ENCODE results near the gene SLC2A5.
A peak's percentile ranks its signal among the peaks of the same experiment; 100 is the strongest.
"Not testable (repeated sequence)": the region's sequence is repeated elsewhere in the genome, so short reads cannot be mapped to it uniquely, and the experiment has no call there.

The SLC2A5 gene

DNA sequence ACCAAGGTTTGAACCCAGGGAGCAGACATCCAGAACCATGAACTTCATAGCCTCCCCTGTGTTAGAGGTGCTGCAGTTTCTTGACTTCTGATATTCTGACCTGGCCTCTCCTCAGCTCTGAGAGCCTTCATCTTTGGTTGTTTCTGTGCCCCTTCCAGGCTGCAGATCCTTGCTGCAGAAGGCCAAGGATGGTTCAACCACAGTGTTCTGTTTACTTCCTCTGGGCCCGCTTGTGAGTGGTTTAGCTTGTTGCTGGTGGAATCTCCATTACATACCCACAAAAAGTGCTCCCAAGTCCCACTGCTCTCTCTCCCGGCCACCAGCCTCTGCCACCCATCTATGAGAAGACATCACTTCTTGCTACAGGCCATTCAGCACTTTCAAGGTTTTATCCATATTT is 34.2 kb downstream of the SLC2A5 start:
- no peak for DNase-seq

- no peak for DNase-seq
Observed at GRCh38 chr1:9033363-9033762, 36.1 kb downstream of the SLC2A5 start.

DNA sequence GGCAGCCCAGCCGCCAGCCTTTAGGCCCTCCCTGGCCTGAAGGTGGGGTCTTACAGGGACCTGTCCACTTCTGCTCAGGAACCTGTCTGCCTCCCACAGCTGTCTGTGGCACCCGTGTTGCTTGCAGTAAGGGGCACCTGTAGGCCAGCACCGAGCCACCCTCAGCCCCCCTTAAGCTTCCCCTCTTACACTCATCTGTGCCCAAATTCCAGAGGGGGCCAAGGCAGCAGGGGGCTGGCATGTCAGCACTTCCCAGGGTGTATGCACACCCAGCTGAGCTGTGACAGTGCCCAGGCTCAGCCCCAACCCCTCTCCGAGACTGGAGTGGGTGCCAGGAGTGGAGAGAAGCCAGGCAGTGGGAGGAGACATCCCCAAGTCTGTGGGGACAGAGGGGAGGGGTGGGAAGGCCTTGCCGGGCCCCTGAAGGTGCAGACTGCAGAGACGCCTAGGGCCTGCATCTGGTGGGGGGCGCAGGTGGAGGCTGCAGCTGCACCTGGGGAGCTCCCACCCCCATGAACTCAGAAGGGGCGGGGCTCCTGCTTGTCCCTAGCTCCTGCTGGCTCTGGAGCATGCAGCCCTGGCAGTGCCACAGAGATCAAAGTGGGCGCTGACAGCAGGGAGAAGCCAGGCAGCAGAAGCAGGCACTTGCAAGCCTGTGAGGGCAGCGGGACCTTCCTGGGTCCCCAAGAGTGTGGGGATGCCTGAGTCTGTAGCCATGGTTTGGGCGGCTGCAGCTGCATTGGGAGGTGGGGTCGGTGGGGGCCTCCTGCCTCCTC is 37.8 kb downstream of the SLC2A5 start:
- DNase-seq, result no peak

GRCh38 chr1:9031077-9031476 is 38.4 kb downstream of the SLC2A5 start:
- not testable (repeated sequence) for DNase-seq

DNA sequence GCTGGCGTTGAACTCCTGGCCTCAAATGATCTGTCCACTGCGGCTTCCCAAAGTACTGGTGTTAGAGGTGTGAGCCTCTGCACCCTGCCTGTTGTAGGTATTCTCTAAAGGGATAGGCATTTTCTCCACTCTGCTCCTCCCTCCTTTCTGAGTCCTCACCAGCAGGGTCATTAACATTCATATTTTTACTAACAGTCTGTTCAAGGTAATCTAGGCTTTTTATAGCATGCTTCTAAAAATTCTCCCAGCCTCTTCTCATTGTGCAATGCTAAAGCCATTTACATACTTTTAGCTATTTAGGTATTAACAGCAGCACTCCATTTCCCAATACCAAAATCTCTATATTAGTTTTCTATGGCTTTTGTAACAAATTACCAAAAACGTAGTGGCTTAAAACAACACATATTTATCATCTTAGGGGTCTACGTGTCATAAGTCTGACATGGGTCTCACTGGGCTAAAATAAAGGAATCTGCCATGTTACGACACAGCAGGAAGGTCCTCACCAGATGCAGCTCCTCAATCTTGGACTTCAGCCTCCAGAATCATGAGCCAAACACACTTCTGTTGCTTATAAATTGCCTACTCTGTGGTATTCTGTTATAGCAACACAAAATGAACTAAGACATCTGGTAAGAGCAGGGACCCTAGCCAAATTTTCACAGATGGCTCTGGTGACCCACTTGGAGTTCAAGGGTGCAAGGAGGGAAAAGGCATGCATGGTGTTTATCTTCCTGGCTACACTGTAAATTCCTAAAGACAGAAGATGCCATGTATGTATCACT is 40.3 kb downstream of the SLC2A5 start:
- no peak for DNase-seq

DNA sequence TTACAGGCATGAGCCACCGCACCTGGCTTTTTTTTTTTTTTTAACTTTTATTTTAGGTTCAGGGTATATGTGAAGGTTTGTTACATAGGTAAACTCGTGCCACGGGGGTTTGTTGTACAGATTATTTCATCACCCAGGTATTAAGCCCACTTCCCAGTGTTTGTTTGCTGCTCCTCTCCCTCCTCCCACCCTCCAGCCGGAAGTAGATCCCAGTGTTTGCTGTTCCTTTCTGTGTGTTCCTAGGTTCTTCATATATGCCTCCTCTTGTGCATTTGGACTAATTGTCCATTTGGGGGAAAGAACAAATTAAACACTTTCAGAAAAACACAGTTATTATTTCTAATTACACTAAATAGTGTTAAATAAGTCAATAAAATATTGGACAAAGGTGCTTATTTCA is 42.1 kb downstream of the SLC2A5 start:
- DNase-seq, result no peak

DNA sequence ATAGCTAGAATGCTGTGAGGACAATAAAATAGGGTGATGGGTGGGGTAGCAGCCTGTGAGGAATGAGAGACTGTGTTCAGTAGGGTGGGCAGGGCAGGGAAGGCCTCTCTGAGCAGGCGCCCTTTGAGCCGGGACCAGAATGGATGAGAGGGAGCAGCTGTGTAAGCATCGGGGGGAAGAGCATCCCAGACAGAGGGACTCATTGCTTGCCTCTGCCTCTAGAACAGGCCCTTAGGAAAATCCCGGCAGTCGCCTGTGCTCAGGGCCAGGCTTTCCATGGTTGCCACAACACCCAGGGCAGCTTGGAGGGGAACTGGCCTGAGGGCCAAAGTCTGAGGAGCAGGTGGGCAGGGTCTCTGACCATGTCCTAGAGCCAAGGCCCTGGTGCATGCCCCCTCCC is 44.0 kb downstream of the SLC2A5 start:
- no peak for DNase-seq

GRCh38 chr1:9024837-9025236 is 44.6 kb downstream of the SLC2A5 start:
- no peak for DNase-seq

GRCh38 chr1:9022773-9023172 is 46.7 kb downstream of the SLC2A5 start:
- no peak for DNase-seq

DNA sequence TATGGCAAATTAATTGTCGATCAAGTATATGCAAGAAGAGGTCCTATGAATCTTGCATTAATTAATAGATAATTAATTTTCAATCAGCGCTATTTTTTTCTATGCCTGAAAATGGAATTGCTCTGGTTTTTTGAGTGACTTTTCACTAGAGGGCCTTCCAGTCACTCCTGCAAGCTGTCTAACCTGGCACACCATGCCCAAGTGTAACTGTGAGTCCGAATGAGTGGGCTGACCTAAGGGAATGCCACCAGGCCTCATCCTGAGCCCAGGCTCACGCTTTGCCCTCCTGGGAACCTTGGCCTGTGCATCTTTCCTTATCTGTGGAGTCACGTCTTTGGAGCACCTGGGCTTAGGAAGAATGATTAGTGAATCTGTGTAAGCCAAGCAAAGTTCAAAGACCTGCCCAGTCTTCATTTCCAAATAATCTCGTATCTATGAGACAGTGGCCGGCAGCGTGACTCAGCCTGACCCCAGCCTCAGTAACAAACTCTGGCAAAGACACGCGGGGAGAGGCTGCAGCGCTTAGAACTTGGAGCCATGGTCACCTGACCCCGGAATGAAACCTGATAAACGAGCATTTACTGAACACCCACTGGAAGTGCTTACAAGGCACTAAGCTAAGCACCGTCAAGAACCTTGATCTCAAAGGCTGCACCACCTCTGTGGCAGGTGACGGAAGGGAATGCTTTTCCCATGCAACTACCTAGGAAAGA is 47.3 kb downstream of the SLC2A5 start:
- not testable (repeated sequence) for DNase-seq

DNA sequence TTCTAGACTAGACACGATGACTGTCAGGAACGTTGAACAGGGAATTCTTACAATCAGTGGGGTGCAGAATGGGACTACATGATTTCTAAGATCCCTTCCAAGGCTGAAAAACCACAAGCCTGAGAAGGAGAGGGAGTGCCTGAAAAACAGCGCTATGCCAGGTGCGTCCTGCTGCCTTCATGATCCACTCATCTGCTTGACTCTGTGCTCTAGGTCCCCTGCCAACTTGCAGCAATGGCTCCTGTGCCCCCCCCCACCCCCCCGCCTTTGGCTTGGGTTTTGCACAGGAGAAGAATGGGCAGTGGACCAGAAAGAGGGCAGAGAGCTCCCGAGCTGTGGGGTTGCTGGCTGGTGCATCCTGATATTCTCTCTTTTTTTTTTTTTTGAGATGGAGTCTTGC is 49.1 kb downstream of the SLC2A5 start:
- DNase-seq, result no peak

DNA sequence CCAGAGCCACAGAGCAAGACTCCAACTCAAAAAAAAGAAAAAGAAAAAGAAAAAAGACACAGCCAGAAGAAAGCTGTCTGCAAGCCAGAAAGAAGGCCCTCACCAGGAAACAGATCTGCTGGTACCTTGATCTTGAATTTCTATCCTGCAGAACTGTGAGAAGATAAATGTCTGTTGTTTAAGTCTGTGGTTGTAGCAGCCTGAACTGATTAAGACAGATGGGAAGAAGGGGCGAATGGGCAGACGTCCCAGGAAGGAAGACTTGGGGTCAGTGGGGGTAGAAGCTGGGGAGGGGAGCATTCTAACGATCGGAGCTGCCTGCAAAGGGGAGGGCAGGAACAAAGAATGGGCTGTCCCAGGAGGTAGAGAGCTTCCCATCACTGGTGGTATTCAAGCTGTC is 49.5 kb downstream of the SLC2A5 start:
- DNase-seq, result no peak

GRCh38 chr1:9018333-9018732 is 51.1 kb downstream of the SLC2A5 start:
- DNase-seq, result no peak

- DNase-seq, result no peak
Observed at GRCh38 chr1:9016455-9016854, 53.0 kb downstream of the SLC2A5 start.

GRCh38 chr1:9014475-9015375 is 54.7 kb downstream of the SLC2A5 start:
- no peak for DNase-seq

GRCh38 chr1:9013819-9014218 is 55.6 kb downstream of the SLC2A5 start:
- DNase-seq, result no peak

DNA sequence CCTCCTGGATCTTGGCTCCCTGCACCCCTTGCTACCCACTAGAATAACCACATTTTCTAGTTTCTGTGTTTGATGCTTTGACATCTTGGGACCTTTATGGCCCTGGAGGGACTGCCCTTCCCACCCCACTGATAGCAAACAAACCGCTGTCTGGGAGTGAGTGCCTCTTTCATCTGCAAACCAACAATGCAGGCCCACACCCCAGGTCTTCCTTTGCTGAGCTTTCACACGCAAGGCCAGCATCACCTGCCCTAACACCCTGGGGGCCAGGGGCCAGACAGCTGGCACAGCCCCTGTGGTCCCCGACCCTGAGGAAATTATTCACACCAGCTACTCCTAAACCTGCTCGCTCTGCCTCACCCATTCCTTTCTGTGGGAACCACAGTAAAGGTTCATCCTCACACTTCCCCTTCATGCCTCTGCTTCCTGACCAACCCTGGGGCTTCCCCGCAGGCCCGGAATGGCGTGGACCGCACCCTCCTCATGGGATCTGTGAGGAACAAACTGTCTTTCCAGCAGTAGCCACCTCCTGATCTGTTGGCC is 58.6 kb downstream of the SLC2A5 start:
- peak; percentile 65 to 84 for DNase-seq

DNA sequence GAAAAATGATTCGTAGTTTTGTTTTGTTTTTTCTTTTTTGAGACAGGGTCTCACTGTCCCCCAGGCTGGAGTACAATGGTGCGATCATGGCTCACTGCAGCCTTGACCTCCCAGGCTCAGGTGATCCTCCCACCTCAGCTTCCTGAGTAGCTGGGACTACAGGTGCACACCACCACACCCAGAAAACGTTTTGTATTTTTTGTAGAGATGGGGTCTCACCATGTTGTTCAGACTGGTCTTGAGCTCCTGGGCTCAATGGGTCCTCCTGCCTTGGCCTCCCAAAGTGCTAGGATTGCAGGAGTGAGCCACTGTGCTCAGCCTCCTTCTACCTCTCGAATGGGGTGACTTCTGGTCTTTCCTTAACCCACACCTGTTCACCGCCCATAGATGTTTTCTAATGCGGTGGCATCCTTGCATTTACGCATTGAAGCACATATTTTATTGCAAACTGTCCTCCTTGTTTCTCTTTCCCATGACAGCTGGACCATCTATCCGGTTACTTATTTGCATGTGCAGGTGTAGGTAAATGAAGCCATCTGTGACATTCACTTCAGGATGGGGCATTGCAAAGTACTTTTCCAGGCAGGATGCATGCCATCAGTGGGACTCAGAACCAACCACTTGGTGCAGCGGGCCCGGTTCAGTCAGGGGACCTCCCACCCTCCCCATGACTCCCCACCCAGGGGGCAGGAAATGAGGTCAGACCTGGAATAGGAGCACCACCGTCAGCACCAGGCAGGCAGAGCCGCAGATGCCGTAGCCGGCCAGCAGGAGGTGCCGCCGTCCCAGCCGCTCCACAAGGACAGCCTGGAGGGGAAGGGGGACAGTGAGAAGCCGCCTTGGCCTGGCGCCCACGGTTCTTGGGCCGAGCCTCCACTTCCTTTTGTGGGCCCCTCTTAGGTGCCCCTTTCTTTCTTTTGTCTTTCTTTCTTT is 59.7 kb downstream of the SLC2A5 start:
- DNase-seq, result peak; percentile 17 to 34

- DNase-seq, result no peak
Observed at GRCh38 chr1:9008236-9008635, 61.2 kb downstream of the SLC2A5 start.

GRCh38 chr1:9006956-9007615 is 62.3 kb downstream of the SLC2A5 start:
- no peak for DNase-seq

GRCh38 chr1:9005395-9005708 is 64.1 kb downstream of the SLC2A5 start:
- no peak for DNase-seq
